Activated naive CD4-positive, alpha-beta T cell treated with anti-CD3 and anti-CD28 coated beads, Interleukin-2, amount 50 U/mL, for 16 hours (primary cell): ENCODE measurements around the gene GABRR3.

Source experiments
- DNase-seq: peaks from one replicate; pipeline ENCODE4 v3.0.0-alpha.2; 2020

GABRR3 gene

GRCh38 chr3:98035208-98035607 lies at the start of gene GABRR3:
GABRR3 (minus strand) TSS chr3:98035315; CDS start chr3:98034987, 328 bp downstream.
- DNase-seq = no peak

GRCh38 chr3:98073486-98073885 lies 38.4 kb upstream of the GABRR3 start:
- no peak for DNase-seq

GRCh38 chr3:98070840-98071239 lies 35.7 kb upstream of the GABRR3 start:
- no peak for DNase-seq

- DNase-seq = no peak
Observed at GRCh38 chr3:98068824-98069223, 33.7 kb upstream of the GABRR3 start.

- no peak for DNase-seq
Observed at GRCh38 chr3:98058244-98058960, 23.3 kb upstream of the GABRR3 start.

- DNase-seq = no peak
Observed at GRCh38 chr3:98057631-98058030, 22.5 kb upstream of the GABRR3 start.

GRCh38 chr3:98056035-98056434 lies 20.9 kb upstream of the GABRR3 start:
- no peak for DNase-seq

- no peak for DNase-seq
Observed at GRCh38 chr3:98049271-98049670, 14.2 kb upstream of the GABRR3 start.

- no peak for DNase-seq
Observed at GRCh38 chr3:98048586-98048985, 13.5 kb upstream of the GABRR3 start.

- no peak for DNase-seq
Observed at GRCh38 chr3:98041350-98041749, 6.2 kb upstream of the GABRR3 start.

GRCh38 chr3:98039322-98040024 lies 4.4 kb upstream of the GABRR3 start:
- DNase-seq = peak; percentile 71

GRCh38 chr3:98038876-98039275 lies 3.8 kb upstream of the GABRR3 start:
- DNase-seq = no peak

GRCh38 chr3:98038286-98038685 lies 3.2 kb upstream of the GABRR3 start:
- no peak for DNase-seq

GRCh38 chr3:98034486-98034885 lies 629 bp downstream of the GABRR3 start:
- no peak for DNase-seq

GRCh38 chr3:98034036-98034435 lies 1.1 kb downstream of the GABRR3 start:
- no peak for DNase-seq

- DNase-seq = no peak
Observed at GRCh38 chr3:98032904-98033303, 2.2 kb downstream of the GABRR3 start.

GRCh38 chr3:98032265-98032664 lies 2.9 kb downstream of the GABRR3 start:
- DNase-seq = no peak

GRCh38 chr3:98029083-98029482 lies 6.0 kb downstream of the GABRR3 start:
- DNase-seq = no peak

GRCh38 chr3:98027085-98027446 lies 8.0 kb downstream of the GABRR3 start:
- DNase-seq = no peak

GRCh38 chr3:98026425-98027084 lies 8.6 kb downstream of the GABRR3 start:
- DNase-seq = no peak

GRCh38 chr3:98025392-98025945 lies 9.6 kb downstream of the GABRR3 start:
- DNase-seq = no peak

- peak; percentile 90 for DNase-seq
Observed at GRCh38 chr3:98022978-98023820, 11.9 kb downstream of the GABRR3 start.
